ENCODE measurements around the gene AQP6.

Gene AQP6

GRCh38 chr12:50006754-50007442 lies 34.2 kb downstream of the AQP6 start:
- no peak for DNase-seq

DNA sequence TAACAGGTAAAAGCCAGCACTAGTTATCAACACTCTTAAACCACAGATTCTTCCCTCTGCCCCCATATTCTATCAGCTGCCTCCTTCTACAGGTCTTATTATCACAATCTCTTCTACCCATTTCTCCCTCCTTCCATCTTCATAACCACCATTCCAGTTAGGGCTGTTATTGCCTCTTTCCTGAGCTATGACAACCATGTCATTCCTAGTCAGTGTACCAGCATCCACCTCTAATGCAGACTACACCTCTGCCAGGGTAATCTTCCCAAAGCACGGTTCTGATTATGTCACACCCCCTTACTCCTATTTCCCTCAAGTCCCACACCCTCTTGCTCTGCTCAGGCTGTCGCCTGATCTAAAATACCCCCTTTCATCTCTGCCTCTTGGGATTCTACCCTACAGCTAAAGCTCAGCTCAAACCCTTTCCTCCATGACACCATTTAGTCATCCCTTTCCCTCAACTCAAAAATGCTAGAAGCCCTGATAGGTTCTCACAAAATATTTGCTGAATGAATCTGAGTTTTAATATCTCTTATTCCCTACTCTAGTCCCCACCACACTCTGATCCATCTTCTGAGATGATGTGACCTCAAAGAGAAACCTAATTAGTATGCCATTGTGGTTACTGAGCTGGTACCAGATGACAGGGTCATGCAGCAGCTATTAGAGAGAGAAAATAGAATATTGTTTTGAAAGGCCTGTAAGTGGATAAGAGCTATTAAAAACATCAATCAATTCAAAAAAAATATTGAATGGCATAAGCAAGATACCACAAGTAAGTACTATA lies 40.8 kb downstream of the AQP6 start:
- DNase-seq: no peak

- DNase-seq: no peak
Observed at GRCh38 chr12:50014342-50014741, 41.6 kb downstream of the AQP6 start.

- no peak for DNase-seq
Observed at GRCh38 chr12:50016501-50017475, 44.0 kb downstream of the AQP6 start.

DNA sequence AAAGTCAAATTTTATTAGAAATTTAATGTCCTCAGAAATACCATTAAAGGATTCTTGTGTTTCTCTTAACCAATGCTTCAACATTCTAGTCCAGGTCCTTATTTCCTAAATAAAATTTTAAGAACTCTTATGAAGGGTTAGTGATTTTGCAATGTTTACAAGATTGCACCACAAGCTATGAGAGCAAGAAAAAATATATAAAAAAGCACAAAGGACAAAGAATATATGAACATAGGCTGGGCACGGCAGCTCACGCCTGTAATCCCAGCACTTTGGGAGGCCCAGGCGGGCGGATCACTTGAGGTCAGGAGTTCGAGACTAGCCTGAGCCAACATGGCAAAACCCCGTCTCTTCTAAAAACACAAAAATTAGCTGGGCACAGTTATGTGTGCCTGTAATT lies 44.9 kb downstream of the AQP6 start:
- DNase-seq: no peak

DNA sequence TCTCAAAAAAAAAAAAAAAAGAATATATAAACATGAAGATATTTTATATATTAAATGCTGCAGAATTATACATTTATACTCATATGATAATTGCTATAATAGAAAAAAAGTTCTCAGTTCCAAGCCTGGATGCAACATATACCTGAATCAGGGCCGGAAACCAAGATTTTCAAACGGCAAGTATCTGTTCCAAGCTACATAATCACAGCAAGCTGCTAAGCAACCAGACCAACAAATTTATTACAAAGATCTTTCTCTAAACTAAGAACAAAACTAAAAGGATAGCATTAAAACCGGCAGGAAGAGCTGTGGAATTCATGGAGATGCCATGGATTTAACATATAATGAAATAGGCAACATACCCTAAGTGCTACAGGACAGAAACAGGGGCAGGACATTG lies 45.4 kb downstream of the AQP6 start:
- DNase-seq: no peak

DNA sequence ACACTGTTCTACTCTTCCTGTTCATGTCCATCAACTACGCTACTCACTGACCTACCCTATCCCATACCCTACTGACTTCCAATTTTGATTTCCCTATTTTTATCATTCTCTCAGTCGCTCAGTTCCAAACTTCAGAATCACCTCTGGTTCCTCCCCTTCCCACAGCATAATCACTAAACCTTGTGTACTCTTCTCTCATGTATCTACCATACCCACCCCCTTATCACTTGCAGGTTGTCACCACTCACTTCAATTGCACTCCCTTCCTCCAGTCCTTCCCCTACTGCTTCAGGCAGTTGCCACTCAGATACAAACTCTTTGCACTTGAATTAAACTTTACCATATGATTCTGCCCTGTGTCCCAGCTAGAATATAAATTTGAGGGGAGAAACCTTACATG lies 46.2 kb downstream of the AQP6 start:
- no peak for DNase-seq

GRCh38 chr12:50019524-50019923 lies 46.8 kb downstream of the AQP6 start:
- no peak for DNase-seq

DNA sequence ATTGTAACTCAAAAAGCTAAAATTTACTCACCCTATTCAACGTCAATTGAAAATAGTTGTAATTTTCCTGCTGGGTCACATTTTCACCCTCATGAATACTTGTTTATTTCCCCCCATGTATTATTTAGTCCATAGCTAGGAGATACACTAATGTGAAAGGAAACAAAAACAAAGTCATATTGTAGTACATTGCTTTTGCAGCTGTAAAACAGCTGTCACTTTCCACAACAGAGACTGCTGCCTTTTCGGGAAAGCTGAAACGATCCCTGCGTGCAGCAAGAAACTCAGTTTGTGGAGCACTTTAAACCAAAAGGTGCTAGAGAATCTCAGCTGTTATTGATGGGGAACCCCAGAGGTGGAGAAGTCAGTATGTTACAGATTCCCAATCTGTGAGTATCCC lies 48.3 kb downstream of the AQP6 start:
- no peak for DNase-seq

GRCh38 chr12:50022903-50023302 lies 50.2 kb downstream of the AQP6 start:
- DNase-seq: no peak

- DNase-seq: no peak
Observed at GRCh38 chr12:50024227-50024626, 51.5 kb downstream of the AQP6 start.

GRCh38 chr12:50024805-50025186 lies 52.0 kb downstream of the AQP6 start:
- no peak for DNase-seq

DNA sequence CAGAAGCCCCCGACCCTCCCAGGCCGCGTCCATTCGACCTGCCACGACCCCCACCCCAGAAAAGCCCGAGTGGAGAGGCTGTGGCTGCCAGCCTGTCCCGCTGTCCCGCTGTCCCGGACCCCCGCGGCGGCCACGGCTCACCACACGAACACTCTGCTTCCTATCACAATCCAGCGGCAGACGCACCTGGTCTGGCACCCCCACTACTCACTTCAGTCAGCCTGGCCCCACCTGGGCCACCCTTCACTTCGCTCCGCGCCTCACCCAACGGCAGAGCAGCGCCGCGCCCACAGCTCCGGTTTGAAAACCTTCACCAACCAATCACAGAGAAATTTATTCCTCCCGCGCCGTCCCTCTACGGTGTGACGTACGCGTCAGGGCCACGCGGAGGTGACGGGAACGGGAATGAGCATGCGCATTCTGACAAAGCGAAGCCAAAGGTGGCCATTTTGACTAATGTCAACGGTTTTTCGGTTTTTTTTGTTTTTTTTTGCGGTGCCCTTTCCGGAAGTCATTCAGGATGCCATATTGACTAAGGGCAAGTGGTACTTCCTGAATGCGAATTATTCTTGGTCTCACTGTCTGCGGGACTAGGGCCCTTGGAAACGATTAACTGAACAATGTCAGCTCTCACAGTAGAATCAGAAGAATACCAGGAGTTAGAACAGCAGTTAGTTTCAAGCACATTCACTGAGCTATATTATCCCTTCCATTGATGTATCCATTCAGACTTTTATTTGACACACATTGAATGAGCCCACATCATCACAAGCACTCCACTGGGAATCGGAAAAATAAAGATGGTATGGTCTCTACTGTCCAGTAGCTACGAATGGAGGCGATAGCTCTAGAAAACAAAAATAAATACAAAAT lies 52.7 kb downstream of the AQP6 start, which contains the start of gene RACGAP1:
Gene RACGAP1 (minus strand): TSS at position 308 of the 873 bp plus-strand sequence. CDS start 8,779 bp downstream, outside the sequence.
- peak; percentile 92 for DNase-seq

GRCh38 chr12:50026691-50027090 lies 53.9 kb downstream of the AQP6 start:
- DNase-seq: no peak

All from activated T-cell treated with anti-CD3 and anti-CD28 coated beads for 4 hours (primary cell).